Measurements from ENCODE around the gene MLPH.
"Not testable (repeated sequence)": the region's sequence is repeated elsewhere in the genome, so short reads cannot be mapped to it uniquely, and the experiment has no call there.

MLPH gene

GRCh38 chr2:237467447-237468179 lies 19.4 kb upstream of the MLPH start:
- Mint-ChIP-seq H3K36me3 (ENCODE audit: low read depth) (no peaks in the 10 kb centered on the region), H3K27ac (no peak overlapping the region), H3K27me3 (peaks cover 2% of the 10 kb centered on the region), H3K9me3 (peaks cover 6% of the 10 kb centered on the region), H3K4me3 (no peak overlapping the region), H3K4me1 (ENCODE audit: low read depth) (peaks cover 5% of the 10 kb centered on the region)
- intact Hi-C loops (cut with micrococcal nuclease) = no loop called here

GRCh38 chr2:237469410-237469809 lies 17.6 kb upstream of the MLPH start:
- H3K27ac Mint-ChIP-seq; H3K27me3 Mint-ChIP-seq; H3K4me3 Mint-ChIP-seq; H3K9me3 Mint-ChIP-seq; intact Hi-C loops (cut with micrococcal nuclease); H3K36me3 Mint-ChIP-seq (ENCODE audit: low read depth): not testable (repeated sequence)
- peaks cover 18% of the 10 kb centered on the region for H3K4me1 Mint-ChIP-seq (ENCODE audit: low read depth)

GRCh38 chr2:237469849-237470248 lies 17.2 kb upstream of the MLPH start:
- peaks cover 22% of the 10 kb centered on the region for H3K4me1 Mint-ChIP-seq (ENCODE audit: low read depth)
- intact Hi-C loops (cut with micrococcal nuclease) = no loop called here
- H3K9me3 Mint-ChIP-seq = peaks cover 6% of the 10 kb centered on the region
- H3K27ac Mint-ChIP-seq = no peak overlapping the region
- H3K4me3 Mint-ChIP-seq = no peak overlapping the region
- peaks cover 7% of the 10 kb centered on the region for H3K27me3 Mint-ChIP-seq
- peaks cover 3% of the 10 kb centered on the region for H3K36me3 Mint-ChIP-seq (ENCODE audit: low read depth)

GRCh38 chr2:237470914-237471313 lies 16.1 kb upstream of the MLPH start:
- Mint-ChIP-seq H3K4me3 (no peak overlapping the region), H3K27me3 (peaks cover 11% of the 10 kb centered on the region)

GRCh38 chr2:237471438-237472186 lies 15.4 kb upstream of the MLPH start:
- intact Hi-C loops (cut with micrococcal nuclease) = no loop called here
- peaks cover 32% of the 10 kb centered on the region for H3K4me1 Mint-ChIP-seq (ENCODE audit: low read depth)
- no peak overlapping the region for H3K4me3 Mint-ChIP-seq
- peaks cover 6% of the 10 kb centered on the region for H3K9me3 Mint-ChIP-seq
- peaks cover 6% of the 10 kb centered on the region for H3K36me3 Mint-ChIP-seq (ENCODE audit: low read depth)
- no peak overlapping the region for H3K27ac Mint-ChIP-seq
- H3K27me3 Mint-ChIP-seq = peaks cover 18% of the 10 kb centered on the region

More at GRCh38 chr2:237470914-237471313, 16.1 kb upstream of the MLPH start:
- Mint-ChIP-seq H3K36me3 (ENCODE audit: low read depth) (peaks cover 6% of the 10 kb centered on the region), H3K27ac (no peak overlapping the region), H3K9me3 (peaks cover 6% of the 10 kb centered on the region), H3K4me1 (ENCODE audit: low read depth) (peaks cover 28% of the 10 kb centered on the region)
- intact Hi-C loops (cut with micrococcal nuclease) = no loop called here

- H3K27ac Mint-ChIP-seq = no peak overlapping the region
- peaks cover 22% of the 10 kb centered on the region for H3K27me3 Mint-ChIP-seq
These were observed 14.8 kb upstream of the MLPH start for GRCh38 chr2:237472187-237472712.

GRCh38 chr2:237472909-237473877 lies 13.9 kb upstream of the MLPH start:
- Mint-ChIP-seq H3K27ac (peak overlapping the region; percentile 98), H3K4me3 (no peak overlapping the region)

More at GRCh38 chr2:237472187-237472712, 14.8 kb upstream of the MLPH start:
- Mint-ChIP-seq H3K36me3 (ENCODE audit: low read depth) (peaks cover 6% of the 10 kb centered on the region), H3K9me3 (peaks cover 6% of the 10 kb centered on the region), H3K4me1 (ENCODE audit: low read depth) (peaks cover 32% of the 10 kb centered on the region), H3K4me3 (no peak overlapping the region)
- intact Hi-C loops (cut with micrococcal nuclease) = no loop called here

GRCh38 chr2:237473878-237474441 lies 13.1 kb upstream of the MLPH start:
- Mint-ChIP-seq H3K36me3 (ENCODE audit: low read depth) (peaks cover 6% of the 10 kb centered on the region), H3K4me3 (peak overlapping the region; percentile 91), H3K27me3 (peaks cover 36% of the 10 kb centered on the region), H3K4me1 (ENCODE audit: low read depth) (peaks cover 32% of the 10 kb centered on the region), H3K9me3 (peaks cover 6% of the 10 kb centered on the region), H3K27ac (peak overlapping the region; percentile 98)
- intact Hi-C loops (cut with micrococcal nuclease) = no loop called here

More at GRCh38 chr2:237472909-237473877, 13.9 kb upstream of the MLPH start:
- Mint-ChIP-seq H3K4me1 (ENCODE audit: low read depth) (peaks cover 32% of the 10 kb centered on the region), H3K27me3 (peaks cover 31% of the 10 kb centered on the region), H3K9me3 (peaks cover 6% of the 10 kb centered on the region), H3K36me3 (ENCODE audit: low read depth) (peaks cover 6% of the 10 kb centered on the region)
- intact Hi-C loops (cut with micrococcal nuclease) = no loop called here

GRCh38 chr2:237474442-237474911 lies 12.6 kb upstream of the MLPH start:
- Mint-ChIP-seq H3K4me3 (peak overlapping the region; percentile 91), H3K36me3 (ENCODE audit: low read depth) (peaks cover 6% of the 10 kb centered on the region), H3K27me3 (peaks cover 39% of the 10 kb centered on the region), H3K4me1 (ENCODE audit: low read depth) (peaks cover 32% of the 10 kb centered on the region), H3K9me3 (peaks cover 4% of the 10 kb centered on the region), H3K27ac (peak overlapping the region; percentile 98)
- intact Hi-C loops (cut with micrococcal nuclease) = no loop called here

GRCh38 chr2:237474931-237475703 lies 11.9 kb upstream of the MLPH start:
- peaks cover 27% of the 10 kb centered on the region for H3K4me1 Mint-ChIP-seq (ENCODE audit: low read depth)
- peaks cover 39% of the 10 kb centered on the region for H3K27me3 Mint-ChIP-seq
- H3K36me3 Mint-ChIP-seq (ENCODE audit: low read depth) = peaks cover 6% of the 10 kb centered on the region
- H3K9me3 Mint-ChIP-seq = no peaks in the 10 kb centered on the region
- peak overlapping the region; percentile 98 for H3K27ac Mint-ChIP-seq
- peak overlapping the region; percentile 91 for H3K4me3 Mint-ChIP-seq
- intact Hi-C loops (cut with micrococcal nuclease) = loop anchor here (1.0 kb wide), 1 partner anchor 54 kb away; no protein-coding TSS in a partner anchor

GRCh38 chr2:237475704-237476141 lies 11.3 kb upstream of the MLPH start:
- H3K36me3 Mint-ChIP-seq (ENCODE audit: low read depth) = peaks cover 6% of the 10 kb centered on the region
- H3K9me3 Mint-ChIP-seq = no peaks in the 10 kb centered on the region
- peak overlapping the region; percentile 10 for H3K27ac Mint-ChIP-seq
- peaks cover 27% of the 10 kb centered on the region for H3K4me1 Mint-ChIP-seq (ENCODE audit: low read depth)
- peaks cover 41% of the 10 kb centered on the region for H3K27me3 Mint-ChIP-seq
- H3K4me3 Mint-ChIP-seq = peak overlapping the region; percentile 31
- intact Hi-C loops (cut with micrococcal nuclease) = loop anchor here (1.0 kb wide), 1 partner anchor 54 kb away; no protein-coding TSS in a partner anchor

- H3K4me3 Mint-ChIP-seq = no peak overlapping the region
- no peak overlapping the region for H3K27ac Mint-ChIP-seq
- H3K27me3 Mint-ChIP-seq = peaks cover 55% of the 10 kb centered on the region
- peaks cover 6% of the 10 kb centered on the region for H3K36me3 Mint-ChIP-seq (ENCODE audit: low read depth)
- H3K9me3 Mint-ChIP-seq = no peaks in the 10 kb centered on the region
- intact Hi-C loops (cut with micrococcal nuclease) = no loop called here
- peaks cover 43% of the 10 kb centered on the region for H3K4me1 Mint-ChIP-seq (ENCODE audit: low read depth)
These were observed 9.0 kb upstream of the MLPH start for GRCh38 chr2:237478095-237478494.

Measured in dendritic cell treated with granulocyte-macrophage colony-stimulating factor and Interleukin-4, amounts not matched to agents 40 ng/mL and 50 ng/mL, for 4 days (primary cell).